ENCODE results near the gene BAIAP2. TPM values are rescaled to one million over a fixed set of nuclear protein-coding genes. Genes with fewer than 3 reads are reported as not detected.
A peak's percentile ranks its signal among the peaks of the same experiment; 100 is the strongest.

The BAIAP2 gene
- total RNA-seq, 1 donor from 2014 or later, result 48.7 TPM

DNA sequence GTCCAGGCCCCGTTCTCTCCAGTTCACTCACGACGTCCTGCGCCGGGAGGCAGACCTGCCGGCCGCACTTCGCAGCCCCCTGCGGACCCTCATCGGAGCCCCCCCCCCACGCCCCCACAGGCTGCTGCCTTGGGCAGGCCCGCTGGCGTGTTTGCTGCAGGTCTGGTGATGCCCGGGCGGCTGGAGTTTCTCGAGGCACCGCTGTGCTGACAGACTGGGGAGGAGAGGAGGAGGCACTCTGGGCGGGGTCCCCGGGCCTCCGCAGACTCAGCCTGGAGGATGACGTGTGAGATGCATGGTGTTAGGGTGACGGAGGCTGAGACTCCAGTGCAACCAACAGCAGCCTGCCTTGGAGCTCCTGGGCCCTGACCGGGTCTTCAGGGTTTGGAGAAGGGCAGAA, 24.1 kb downstream of the BAIAP2 start:
- TF ChIP-seq, protein P1, sequence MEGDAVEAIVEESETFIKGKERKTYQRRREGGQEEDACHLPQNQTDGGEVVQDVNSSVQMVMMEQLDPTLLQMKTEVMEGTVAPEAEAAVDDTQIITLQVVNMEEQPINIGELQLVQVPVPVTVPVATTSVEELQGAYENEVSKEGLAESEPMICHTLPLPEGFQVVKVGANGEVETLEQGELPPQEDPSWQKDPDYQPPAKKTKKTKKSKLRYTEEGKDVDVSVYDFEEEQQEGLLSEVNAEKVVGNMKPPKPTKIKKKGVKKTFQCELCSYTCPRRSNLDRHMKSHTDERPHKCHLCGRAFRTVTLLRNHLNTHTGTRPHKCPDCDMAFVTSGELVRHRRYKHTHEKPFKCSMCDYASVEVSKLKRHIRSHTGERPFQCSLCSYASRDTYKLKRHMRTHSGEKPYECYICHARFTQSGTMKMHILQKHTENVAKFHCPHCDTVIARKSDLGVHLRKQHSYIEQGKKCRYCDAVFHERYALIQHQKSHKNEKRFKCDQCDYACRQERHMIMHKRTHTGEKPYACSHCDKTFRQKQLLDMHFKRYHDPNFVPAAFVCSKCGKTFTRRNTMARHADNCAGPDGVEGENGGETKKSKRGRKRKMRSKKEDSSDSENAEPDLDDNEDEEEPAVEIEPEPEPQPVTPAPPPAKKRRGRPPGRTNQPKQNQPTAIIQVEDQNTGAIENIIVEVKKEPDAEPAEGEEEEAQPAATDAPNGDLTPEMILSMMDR (IDR thresholded peaks at IDR 0.05; ENCODE audit: insufficient read depth, low read length, severe bottlenecking), result no peak
- no peak for FAIRE-seq
- H3K27me3 ChIP-seq (ENCODE audit: control insufficient read depth, insufficient read depth, low read length), result no peaks in the 10 kb centered on the region
- peaks cover 33% of the 10 kb centered on the region for H3K36me3 ChIP-seq (ENCODE audit: control insufficient read depth, insufficient read depth, low read length)
- no peak overlapping the region for H3K4me3 ChIP-seq (ENCODE audit: low read depth, low read length)
- DNase-seq (ENCODE audit: low read depth), result peak; percentile 74

DNA sequence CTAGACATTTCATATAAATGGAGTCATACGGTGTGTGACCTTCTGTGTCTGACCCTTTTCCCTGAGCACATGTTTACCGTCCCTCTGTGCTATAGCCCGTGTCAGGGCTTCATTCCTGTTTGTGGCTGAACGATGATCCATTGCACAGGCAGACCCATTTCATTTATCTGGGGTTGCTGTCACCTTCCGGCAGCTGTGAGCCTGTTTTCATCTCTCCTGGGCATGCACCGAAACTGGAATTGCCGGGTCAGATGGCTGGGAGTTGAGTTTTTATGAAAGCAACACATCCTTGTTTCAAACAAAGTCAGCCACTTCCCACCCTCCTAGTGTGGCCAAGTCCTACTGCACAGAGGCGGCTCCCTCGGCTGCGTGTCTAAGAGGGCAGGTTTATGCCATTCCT, 25.5 kb downstream of the BAIAP2 start:
- FAIRE-seq (no peak), DNase-seq (ENCODE audit: low read depth) (no peak)
- Histone ChIP-seq H3K4me3 (ENCODE audit: low read depth, low read length) (no peak overlapping the region), H3K36me3 (ENCODE audit: control insufficient read depth, insufficient read depth, low read length) (peaks cover 29% of the 10 kb centered on the region), H3K27me3 (ENCODE audit: control insufficient read depth, insufficient read depth, low read length) (no peaks in the 10 kb centered on the region)
- TF ChIP-seq, protein P1 (IDR thresholded peaks at IDR 0.05; ENCODE audit: insufficient read depth, low read length, severe bottlenecking), result no peak

- Histone ChIP-seq H3K27me3 (ENCODE audit: control insufficient read depth, insufficient read depth, low read length) (no peaks in the 10 kb centered on the region), H3K4me3 (ENCODE audit: low read depth, low read length) (no peak overlapping the region), H3K36me3 (ENCODE audit: control insufficient read depth, insufficient read depth, low read length) (peaks cover 31% of the 10 kb centered on the region)
- FAIRE-seq (no peak), DNase-seq (ENCODE audit: low read depth) (no peak)
- TF ChIP-seq, protein P1 (IDR thresholded peaks at IDR 0.05; ENCODE audit: insufficient read depth, low read length, severe bottlenecking), result no peak
Measured at GRCh38 chr17:81061027-81061735, 26.2 kb downstream of the BAIAP2 start.

GRCh38 chr17:81062014-81062780, 27.2 kb downstream of the BAIAP2 start:
- TF ChIP-seq, protein P1 (IDR thresholded peaks at IDR 0.05; ENCODE audit: insufficient read depth, low read length, severe bottlenecking), result no peak
- no peak for FAIRE-seq
- no peak for DNase-seq (ENCODE audit: low read depth)

DNA sequence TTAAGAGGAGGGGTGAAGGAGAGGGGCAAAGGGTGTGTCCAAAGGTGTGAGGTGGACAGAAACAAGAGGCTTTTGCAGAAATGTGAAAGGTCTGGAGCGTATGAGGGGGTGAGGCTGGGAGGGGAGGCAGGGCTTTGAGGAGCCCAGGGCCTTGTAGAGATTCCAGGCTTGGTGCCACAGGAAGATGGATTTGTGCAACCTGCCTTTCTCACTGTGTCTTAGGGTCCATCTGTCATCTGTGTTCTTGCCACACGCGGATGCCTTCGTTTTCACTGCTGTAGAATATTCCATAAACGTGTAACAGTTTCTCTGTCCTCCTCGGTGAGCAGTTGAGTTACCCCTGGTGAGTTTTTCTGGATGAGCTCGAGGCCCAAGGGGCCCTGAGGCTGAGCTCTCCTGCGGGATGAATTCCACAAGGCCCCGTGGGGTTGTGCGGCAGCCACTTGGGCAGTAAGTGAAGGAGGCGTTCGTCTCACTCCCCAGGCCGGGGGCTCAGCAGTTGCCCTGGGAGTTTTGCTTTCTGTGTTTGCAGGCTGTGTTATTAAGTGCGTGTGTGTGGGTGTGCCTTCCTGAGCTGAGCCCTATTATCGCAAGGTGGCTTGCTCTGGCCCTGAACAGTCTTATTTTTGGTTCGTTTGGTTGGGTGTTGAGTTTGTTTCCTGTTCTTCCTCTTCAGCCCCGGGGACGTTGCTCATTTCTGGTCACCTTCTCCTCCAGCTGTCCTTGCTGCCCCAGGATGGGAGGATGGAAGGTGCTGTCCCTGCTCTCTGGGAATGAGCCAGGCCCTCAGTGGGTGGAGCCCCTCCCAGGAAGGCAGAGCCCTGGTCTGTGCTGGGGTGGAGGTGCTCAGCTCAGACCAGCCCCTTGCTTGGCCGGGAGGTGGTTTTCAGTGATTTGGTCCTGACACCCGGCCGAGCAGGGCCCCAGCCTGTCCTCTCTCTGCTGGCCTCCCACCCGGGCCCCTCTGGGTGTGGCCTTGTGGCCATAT, 28.4 kb downstream of the BAIAP2 start:
- Histone ChIP-seq H3K27me3 (ENCODE audit: control insufficient read depth, insufficient read depth, low read length) (no peaks in the 10 kb centered on the region), H3K4me3 (ENCODE audit: low read depth, low read length) (no peak overlapping the region), H3K36me3 (ENCODE audit: control insufficient read depth, insufficient read depth, low read length) (peaks cover 39% of the 10 kb centered on the region)
- FAIRE-seq, result no peak
- DNase-seq (ENCODE audit: low read depth), result no peak
- TF ChIP-seq, protein P1 (IDR thresholded peaks at IDR 0.05; ENCODE audit: insufficient read depth, low read length, severe bottlenecking), result no peak

More at GRCh38 chr17:81062014-81062780, 27.2 kb downstream of the BAIAP2 start:
- Histone ChIP-seq H3K36me3 (ENCODE audit: control insufficient read depth, insufficient read depth, low read length) (peaks cover 36% of the 10 kb centered on the region), H3K4me3 (ENCODE audit: low read depth, low read length) (no peak overlapping the region), H3K27me3 (ENCODE audit: control insufficient read depth, insufficient read depth, low read length) (no peaks in the 10 kb centered on the region)

Data from bronchial epithelial cell (primary cell).